Stimulated activated CD8-positive, alpha-beta memory T cell treated with anti-CD3 and anti-CD28 coated beads, Interleukin-4, amount 100 ng/mL, for 1 hour (primary cell): ENCODE data around the gene EYS.

Experiments used
- DNase-seq, 2 donors: peaks; one replicate each; pipeline ENCODE4 v3.0.0-alpha.2; 2020; ENCODE audit warnings: low read depth in 2 of 2, low spot score in 1 of 2

The EYS gene

DNA sequence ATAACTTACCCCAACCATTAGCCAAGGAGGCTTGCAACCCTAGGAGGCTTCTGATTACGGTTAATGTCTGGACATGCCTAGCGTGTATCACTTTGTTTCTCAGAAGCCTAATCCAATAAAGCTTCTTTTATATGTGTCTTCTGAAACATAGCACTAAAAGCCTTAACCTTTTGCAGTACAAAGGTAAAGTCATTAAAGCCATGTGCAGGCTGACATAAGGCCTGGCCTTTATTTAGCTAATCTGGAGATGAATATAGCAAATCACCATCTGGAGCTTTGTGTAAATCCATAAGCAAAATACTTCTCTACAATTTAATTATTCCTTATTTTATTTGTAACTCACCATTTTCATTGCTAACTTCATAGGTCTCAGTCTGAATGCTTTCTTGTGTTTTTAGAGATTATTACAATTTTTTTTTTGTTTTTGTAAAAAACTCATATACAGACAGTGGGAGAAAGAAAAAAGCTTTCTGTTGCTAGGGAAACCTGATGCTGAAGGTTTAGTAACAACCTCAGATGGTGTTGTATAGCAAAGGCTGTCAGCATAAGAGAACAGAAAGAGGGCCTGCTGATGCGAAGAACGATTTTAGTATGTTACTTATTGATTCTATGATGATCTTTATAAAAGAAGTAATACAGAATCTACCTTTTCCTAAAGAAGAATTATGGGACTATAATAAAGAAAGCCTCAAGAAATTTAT is at the start of gene EYS:
Gene EYS, minus strand, starts transcription at position 101 of the 701 bp plus-strand sequence. CDS start 211,816 bp downstream, outside the sequence.
- no peak for DNase-seq

DNA sequence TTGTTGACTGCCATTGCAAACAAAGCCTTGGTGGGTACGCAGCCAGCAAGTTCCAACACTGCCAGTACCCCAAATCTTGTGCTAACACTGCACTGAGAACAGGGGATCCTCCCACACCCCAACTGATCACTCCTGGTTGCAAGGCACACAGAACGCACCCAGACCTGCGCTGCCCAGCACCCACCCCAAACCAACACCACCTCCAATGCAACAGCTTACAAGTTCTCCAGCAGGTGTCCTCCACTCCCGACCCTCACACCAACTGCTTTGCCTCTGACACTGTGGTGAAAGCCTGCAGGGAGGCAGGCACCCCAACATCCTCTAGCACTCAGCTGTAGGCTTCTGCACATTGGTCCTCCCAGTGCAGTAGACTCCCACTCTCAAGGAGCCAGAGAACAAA is 39.3 kb upstream of the EYS start:
- DNase-seq: no peak

DNA sequence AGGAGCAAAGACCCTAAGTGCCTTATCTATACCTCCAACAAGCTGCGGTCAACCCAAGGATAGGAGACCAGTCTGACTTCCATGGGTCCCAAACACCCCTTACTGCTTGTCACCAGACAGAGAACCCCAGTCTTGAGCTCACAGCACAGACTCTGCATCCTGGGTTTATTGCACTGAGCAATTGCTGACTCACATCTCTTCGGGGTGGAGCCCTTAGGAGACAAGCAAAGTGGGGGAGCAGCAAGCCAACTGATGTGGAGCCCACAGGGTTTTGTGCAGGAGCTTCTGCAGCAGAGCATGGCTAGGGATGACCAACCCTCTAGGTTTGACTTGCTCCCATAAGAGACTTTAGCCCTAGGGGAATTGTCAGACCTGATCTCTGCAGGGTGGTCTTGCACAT is 38.6 kb upstream of the EYS start:
- DNase-seq: no peak

DNA sequence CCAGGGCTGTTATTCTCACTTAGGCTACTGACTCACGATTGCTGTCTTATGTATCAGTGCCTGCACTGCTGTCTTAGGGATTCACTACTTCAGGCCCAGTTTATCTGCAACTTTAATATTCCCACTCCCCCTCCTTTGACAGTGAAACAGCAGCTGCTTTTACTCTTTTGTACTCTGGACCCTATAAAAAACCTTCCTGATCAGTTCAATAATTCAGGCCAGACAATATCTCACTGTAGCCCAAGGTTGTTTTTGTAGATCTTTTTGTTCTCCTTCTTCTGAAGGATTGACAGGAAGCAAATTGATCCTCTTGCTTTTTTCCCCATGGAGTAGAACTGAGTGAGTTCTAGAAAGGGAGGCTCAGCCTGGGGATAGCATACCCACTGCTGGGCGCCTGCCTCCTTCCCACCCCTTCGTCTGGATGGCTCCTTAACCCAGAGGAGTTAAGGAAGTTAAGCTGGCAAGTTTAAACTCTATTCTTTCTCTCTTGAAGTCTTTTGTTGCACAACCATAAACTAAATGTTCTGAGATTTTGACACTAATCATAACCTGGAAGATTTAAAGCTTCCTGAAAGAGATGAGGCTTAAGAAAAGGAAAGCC is 22.0 kb upstream of the EYS start:
- DNase-seq: no peak

- no peak for DNase-seq
Measured at GRCh38 chr6:65719101-65719500, 12.1 kb upstream of the EYS start.

- no peak for DNase-seq
Measured at GRCh38 chr6:65711531-65711930, 4.5 kb upstream of the EYS start.

DNA sequence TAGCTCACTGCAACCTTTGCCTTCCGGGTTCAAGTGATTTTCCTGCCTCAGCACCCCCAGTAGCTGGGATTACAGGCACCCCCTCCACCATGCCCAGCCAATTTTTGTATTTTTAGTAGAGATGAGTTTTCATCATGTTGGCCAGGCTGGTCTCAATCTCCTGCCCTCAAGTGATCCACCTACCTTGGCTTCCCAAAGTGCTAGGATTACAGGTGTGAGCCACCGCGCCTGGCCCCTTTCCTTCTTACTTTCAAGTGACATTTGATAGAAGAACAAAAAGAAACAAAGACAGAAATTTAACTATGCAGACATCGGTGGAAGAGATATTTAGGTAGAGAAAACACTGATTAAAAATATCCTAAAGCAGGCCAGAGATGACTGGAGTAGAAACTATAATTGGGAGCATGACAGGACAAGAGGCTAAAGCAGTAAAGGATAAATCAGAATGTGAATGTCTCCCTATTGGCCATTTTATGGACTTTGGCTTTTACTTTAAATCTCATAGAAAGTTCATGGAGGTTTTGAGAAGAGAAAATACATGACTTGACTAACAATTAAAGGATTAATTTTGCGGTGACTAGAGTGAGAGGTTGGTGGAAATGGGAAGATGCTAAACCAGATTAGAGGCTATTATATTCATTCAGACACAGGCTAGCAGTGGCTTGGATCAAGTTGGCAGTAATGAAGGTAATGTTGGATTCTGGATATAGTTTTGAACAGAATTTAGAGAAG is 2.2 kb upstream of the EYS start:
- no peak for DNase-seq

DNA sequence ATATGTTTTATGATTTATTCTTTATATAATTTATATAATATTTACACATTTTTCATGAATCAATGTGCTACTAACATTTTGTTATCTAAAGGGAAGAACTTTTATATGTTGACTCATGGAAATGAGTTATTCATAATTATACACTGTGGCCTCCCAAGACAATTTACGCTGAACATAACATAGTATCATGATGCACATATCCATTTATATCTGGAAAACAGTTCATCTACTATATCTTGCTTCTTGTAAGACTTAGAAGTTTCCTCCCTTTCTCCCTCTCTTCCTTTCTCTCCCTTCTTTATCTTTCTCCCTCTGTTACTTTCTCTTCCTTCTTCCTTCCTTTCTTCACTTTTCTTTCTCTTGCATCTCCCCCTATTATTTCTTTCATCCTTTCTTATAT is 1.1 kb upstream of the EYS start:
- no peak for DNase-seq

DNA sequence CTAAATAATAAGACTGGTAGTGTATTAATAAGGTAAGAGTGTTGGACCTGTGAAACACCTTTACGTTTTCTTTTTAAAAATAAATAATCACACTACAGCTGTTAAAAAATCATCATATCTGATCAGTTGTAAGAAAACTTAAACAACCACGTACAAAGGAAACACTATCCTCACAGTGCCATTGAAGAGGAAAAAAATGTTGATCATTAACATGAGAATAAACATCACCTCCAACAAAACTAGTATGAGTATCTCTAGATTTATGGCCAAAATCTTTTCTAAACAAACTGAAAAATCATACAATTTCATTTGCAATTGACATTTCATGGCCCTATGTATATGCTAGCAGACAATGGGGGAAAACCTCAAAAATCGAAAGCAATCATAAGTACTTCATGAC is 590 bp downstream of the EYS start:
- no peak for DNase-seq

DNA sequence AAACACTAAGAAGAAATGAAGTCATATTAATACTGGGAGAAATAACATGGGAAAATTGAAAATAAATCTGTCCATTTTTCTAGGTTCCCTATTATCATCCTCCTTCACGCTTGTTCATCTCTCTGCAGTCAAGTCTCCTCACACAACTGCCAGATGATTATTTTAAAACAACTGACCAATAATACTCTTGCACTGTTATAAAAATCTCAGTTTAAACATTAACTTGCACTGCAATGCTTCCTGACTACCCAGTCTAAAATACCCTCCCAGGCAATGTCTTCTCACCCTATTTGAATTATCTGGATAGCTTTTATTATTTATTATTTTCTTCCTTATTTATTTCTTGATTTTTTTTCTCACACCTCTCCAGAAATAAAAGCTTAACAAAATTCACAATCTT is 5.7 kb downstream of the EYS start:
- no peak for DNase-seq

DNA sequence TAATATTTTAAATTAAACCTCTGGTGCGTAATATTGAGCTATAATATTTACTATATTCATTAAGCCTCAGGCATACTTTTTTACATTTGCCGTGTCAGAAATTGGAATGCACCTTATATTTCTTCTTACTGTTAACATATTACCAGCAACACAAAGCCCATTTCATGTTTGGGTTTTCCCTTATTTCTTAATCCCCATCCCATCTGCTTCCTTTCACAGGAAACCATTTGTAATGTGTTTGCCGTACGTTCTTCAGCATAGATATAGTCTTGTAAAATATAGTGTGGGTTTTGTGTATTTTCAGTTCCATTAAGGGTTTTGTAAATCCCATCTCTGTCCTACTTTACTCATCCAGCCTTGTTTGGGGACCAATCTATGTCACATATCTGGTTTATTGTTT is 6.5 kb downstream of the EYS start:
- no peak for DNase-seq

GRCh38 chr6:65692109-65692508 is 14.9 kb downstream of the EYS start:
- no peak for DNase-seq

DNA sequence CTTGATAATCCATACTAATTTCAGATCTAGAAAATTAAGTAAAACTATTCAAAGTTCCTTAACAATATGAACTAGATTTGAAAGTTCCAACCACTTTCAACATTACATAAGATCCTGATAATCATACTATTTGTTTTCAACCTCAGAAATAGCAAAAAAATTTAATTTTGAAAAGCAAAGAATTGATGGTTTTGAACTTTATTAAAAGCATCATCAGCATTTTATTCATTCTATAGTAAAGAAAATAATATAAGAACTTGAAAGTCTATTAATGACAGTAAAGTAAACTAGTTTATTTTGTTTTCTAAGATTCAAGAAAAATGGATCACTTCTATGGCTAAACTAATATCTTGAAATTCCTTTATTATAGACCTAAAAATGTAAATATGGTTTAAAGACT is 26.8 kb downstream of the EYS start:
- DNase-seq: no peak

- DNase-seq: no peak
Measured at GRCh38 chr6:65671922-65672321, 35.1 kb downstream of the EYS start.

DNA sequence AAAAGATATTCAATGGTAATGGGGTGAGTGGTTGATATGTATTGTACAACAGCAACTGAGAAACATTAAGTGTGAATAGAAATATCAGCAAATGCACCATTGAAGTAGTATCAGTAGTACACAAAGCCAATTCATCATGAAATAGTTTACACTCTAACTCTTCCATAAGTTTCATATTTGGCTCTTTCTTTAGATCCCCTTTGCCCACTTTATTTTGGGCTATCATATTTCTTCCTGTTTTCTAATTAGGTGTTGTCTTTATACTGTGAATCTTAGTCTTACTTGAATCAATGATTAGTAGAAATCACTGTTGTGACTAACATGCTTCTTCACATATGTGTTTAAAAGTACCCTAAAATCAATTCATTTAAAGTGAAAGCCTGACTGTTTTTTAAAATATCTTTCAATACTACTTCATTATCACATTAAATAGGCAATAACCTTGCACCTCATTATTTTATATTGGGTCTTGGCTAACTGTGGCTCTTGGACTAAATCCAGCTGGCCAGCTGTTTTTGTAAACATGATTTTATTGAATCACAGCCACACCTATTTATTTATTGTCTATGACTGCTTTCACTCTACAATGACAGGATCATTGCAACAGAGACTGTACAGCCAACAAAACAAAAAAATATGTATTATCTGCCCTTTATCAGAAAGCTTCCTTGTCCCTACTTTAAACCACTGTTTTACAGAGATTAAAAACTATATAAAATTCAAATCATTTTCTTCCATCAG is 38.9 kb downstream of the EYS start:
- no peak for DNase-seq

GRCh38 chr6:65650086-65650485 is 56.9 kb downstream of the EYS start:
- DNase-seq: no peak

DNA sequence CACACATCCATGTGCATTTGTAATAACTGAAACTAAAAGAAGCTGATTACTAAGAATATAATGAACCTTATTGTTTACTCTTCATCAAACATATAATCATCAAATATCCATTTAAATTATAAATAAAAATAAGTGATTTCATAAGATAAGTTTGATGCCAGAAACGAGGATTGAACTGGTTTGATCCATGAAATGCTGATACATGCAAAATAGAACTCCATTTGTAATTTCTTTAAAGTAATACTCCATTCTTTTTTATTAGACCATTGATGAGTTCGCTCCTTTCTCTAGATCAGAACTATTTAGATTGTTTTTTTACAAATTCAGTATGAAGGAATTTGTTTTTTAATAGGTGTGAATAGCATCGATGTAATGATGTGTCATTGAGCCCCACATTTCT is 57.6 kb downstream of the EYS start:
- DNase-seq: no peak

DNA sequence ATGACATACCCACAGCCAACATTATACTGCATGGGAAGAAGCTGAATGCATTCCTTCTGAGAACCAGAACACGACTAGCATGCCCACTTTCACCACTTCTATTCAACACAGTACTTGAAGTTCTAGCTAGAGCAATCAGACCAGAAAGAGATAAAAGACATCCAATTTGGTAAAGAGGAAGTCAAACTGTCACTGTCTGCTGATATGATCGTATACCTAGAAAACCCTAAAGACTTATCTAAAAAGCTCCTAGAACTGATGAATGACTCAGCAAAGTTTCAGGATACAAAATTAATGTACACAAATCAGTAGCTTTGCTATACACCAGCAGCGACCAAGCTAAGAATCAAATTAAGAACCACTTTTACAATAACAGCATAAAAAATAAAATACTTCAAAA is 60.5 kb downstream of the EYS start:
- no peak for DNase-seq

DNA sequence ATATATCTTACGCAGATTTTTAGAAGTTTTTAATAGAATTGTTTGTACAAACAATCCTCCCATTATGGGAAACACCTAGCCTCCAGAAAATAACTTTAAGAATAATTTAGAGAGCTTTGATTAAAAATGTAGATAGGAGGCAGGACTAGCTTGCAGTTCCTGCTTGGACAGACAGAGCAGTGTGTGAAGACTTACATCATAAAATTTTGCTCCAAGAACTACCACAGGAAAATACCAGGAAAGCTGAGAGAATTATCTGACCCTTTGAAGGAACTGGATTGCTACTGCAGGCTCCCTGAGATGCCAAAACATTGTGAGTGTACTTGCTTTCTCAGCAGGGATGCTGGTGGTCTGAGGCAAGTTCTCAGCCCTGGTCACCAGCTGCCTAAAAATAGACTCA is 64.2 kb downstream of the EYS start:
- DNase-seq: no peak

DNA sequence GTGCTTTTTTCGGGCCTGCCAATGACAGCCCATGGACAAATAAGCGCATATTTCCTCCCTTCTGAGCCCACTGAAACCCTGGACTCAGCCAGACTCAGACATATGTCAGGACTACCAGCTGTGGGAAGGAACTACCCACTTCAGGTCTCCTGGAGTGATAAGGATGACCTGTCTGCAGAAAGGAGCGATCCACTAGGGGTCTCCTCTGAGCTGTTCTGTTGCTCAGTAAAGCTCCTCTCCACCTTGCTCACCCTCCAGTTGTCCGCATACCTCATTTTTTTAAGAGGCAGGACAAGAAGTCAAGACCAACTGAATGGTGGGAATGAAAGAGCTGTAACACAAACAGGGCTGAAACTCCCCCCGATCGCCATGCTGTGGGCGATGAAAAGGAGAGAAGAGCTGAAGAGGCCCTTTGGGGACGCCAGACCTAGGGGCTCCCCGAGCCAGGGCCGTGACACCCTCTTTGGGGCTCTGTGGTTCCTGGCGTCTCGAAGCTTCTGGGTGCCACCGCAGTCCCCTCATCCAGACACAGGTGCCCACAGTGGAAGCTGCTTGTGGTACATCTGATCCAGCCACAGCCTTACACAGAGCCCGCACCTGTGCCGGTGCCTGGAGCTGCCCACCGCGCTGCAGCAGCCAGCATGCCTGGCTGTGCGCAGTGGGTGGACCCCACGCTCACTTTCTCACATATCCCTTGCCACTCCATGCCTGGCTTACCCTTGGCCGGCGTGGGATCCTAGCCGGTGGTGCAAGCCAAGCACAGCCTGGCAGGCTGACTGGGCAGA is 68.8 kb downstream of the EYS start:
- DNase-seq: no peak
